ENCODE results near the gene ARHGEF28. TPM values are rescaled to one million over a fixed set of nuclear protein-coding genes. Genes with fewer than 3 reads are reported as not detected.

The ARHGEF28 gene
- total RNA-seq, 3 donors from 2014 or later (not counting 1 experiment from before 2014, with no cell fraction given), result 2.3 to 7.1 (median 5.8) TPM

GRCh38 chr5:73928476-73929070 lies 302.6 kb downstream of the ARHGEF28 start:
- Mint-ChIP-seq H3K4me3 (no peak overlapping the region), H3K4me1 (no peaks in the 10 kb centered on the region), H3K9me3 (no peaks in the 10 kb centered on the region), H3K27me3 (ENCODE audit: low read depth in 2 of 2) (peaks cover 0 to 10% of the 10 kb centered on the region in 2 donors), H3K36me3 (no peaks in the 10 kb centered on the region), H3K27ac (no peak overlapping the region)
- TF ChIP-seq CTCF (IDR thresholded peaks at IDR 0.05), result no peak
- Histone ChIP-seq H3K9me3 (ENCODE audit: control insufficient read depth, insufficient read depth, low read length) (no peaks in the 10 kb centered on the region), H3K27me3 (ENCODE audit: control insufficient read depth, insufficient read depth, low read length) (no peaks in the 10 kb centered on the region), H3K27ac (ENCODE audit: low read length) (no peak overlapping the region), H3K36me3 (ENCODE audit: control insufficient read depth, insufficient read depth, low read length) (no peaks in the 10 kb centered on the region), H3K4me3 (ENCODE audit: low read length) (no peak overlapping the region), H3K4me1 (ENCODE audit: control insufficient read depth, insufficient read depth, low read length) (no peaks in the 10 kb centered on the region)
- DNase-seq, result no peak
- no peak for ATAC-seq
- intact Hi-C loops (cut with micrococcal nuclease), result no loop called here
- WGBS (ENCODE audit: insufficient coverage), result 96% methylated on average over 5 of the region's 7 CpGs

GRCh38 chr5:73935719-73936118 lies 309.7 kb downstream of the ARHGEF28 start:
- H3K27ac ChIP-seq (ENCODE audit: low read length), result no peak overlapping the region
- TF ChIP-seq CTCF (IDR thresholded peaks at IDR 0.05), result no peak
- Mint-ChIP-seq H3K4me1 (no peaks in the 10 kb centered on the region), H3K4me3 (no peak overlapping the region), H3K27me3 (ENCODE audit: low read depth in 2 of 2) (peaks cover 19 to 39% of the 10 kb centered on the region in 2 donors), H3K27ac (no peak overlapping the region), H3K36me3 (no peaks in the 10 kb centered on the region), H3K9me3 (no peaks in the 10 kb centered on the region)
- 98% methylated on average over 4 of the region's 4 CpGs for WGBS (ENCODE audit: insufficient coverage)
- no peak for ATAC-seq
- no peaks in the 10 kb centered on the region for H3K9me3 ChIP-seq (ENCODE audit: control insufficient read depth, insufficient read depth, low read length)
- peaks cover 3% of the 10 kb centered on the region for H3K27me3 ChIP-seq (ENCODE audit: control insufficient read depth, insufficient read depth, low read length)
- no peaks in the 10 kb centered on the region for H3K4me1 ChIP-seq (ENCODE audit: control insufficient read depth, insufficient read depth, low read length)
- H3K4me3 ChIP-seq (ENCODE audit: low read length), result no peak overlapping the region
- no peaks in the 10 kb centered on the region for H3K36me3 ChIP-seq (ENCODE audit: control insufficient read depth, insufficient read depth, low read length)
- DNase-seq, result no peak
- intact Hi-C loops (cut with micrococcal nuclease), result no loop called here

GRCh38 chr5:73938280-73938937 lies 312.4 kb downstream of the ARHGEF28 start:
- no peak overlapping the region for H3K4me3 ChIP-seq (ENCODE audit: low read length)
- H3K4me1 ChIP-seq (ENCODE audit: control insufficient read depth, insufficient read depth, low read length), result no peaks in the 10 kb centered on the region
- intact Hi-C loops (cut with micrococcal nuclease), result no loop called here
- ATAC-seq, result no peak
- H3K9me3 Mint-ChIP-seq, result no peaks in the 10 kb centered on the region
- no peak overlapping the region for H3K4me3 Mint-ChIP-seq
- H3K36me3 Mint-ChIP-seq, result no peaks in the 10 kb centered on the region
- no peaks in the 10 kb centered on the region for H3K9me3 ChIP-seq (ENCODE audit: control insufficient read depth, insufficient read depth, low read length)
- H3K27me3 ChIP-seq (ENCODE audit: control insufficient read depth, insufficient read depth, low read length), result peaks cover 3% of the 10 kb centered on the region
- no peak overlapping the region for H3K27ac ChIP-seq (ENCODE audit: low read length)
- peaks cover 19 to 45% of the 10 kb centered on the region in 2 donors for H3K27me3 Mint-ChIP-seq (ENCODE audit: low read depth in 2 of 2)
- TF ChIP-seq CTCF (IDR thresholded peaks at IDR 0.05), result no peak
- 92% methylated on average over 5 of the region's 5 CpGs for WGBS (ENCODE audit: insufficient coverage)
- no peaks in the 10 kb centered on the region for H3K4me1 Mint-ChIP-seq
- DNase-seq, result no peak
- H3K27ac Mint-ChIP-seq, result no peak overlapping the region
- H3K36me3 ChIP-seq (ENCODE audit: control insufficient read depth, insufficient read depth, low read length), result no peaks in the 10 kb centered on the region
